ENCODE data around the gene TMEM179B.
A peak's percentile ranks its signal among the peaks of the same experiment; 100 is the strongest.

Gene TMEM179B

GRCh38 chr11:62799486-62799885 is 12.3 kb downstream of the TMEM179B start:
- TF ChIP-seq CREB1 (IDR thresholded peaks at IDR 0.05; ENCODE audit: low read depth), result no peak
- no peak for TF ChIP-seq MAX (IDR thresholded peaks at IDR 0.05)
- TF ChIP-seq, protein P1, sequence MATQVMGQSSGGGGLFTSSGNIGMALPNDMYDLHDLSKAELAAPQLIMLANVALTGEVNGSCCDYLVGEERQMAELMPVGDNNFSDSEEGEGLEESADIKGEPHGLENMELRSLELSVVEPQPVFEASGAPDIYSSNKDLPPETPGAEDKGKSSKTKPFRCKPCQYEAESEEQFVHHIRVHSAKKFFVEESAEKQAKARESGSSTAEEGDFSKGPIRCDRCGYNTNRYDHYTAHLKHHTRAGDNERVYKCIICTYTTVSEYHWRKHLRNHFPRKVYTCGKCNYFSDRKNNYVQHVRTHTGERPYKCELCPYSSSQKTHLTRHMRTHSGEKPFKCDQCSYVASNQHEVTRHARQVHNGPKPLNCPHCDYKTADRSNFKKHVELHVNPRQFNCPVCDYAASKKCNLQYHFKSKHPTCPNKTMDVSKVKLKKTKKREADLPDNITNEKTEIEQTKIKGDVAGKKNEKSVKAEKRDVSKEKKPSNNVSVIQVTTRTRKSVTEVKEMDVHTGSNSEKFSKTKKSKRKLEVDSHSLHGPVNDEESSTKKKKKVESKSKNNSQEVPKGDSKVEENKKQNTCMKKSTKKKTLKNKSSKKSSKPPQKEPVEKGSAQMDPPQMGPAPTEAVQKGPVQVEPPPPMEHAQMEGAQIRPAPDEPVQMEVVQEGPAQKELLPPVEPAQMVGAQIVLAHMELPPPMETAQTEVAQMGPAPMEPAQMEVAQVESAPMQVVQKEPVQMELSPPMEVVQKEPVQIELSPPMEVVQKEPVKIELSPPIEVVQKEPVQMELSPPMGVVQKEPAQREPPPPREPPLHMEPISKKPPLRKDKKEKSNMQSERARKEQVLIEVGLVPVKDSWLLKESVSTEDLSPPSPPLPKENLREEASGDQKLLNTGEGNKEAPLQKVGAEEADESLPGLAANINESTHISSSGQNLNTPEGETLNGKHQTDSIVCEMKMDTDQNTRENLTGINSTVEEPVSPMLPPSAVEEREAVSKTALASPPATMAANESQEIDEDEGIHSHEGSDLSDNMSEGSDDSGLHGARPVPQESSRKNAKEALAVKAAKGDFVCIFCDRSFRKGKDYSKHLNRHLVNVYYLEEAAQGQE (IDR thresholded peaks at IDR 0.05; ENCODE audit: low read depth), result no peak
- TF ChIP-seq YY1 (IDR thresholded peaks at IDR 0.05; ENCODE audit: low read depth), result no peak
- no peak for TF ChIP-seq ZBTB7A (IDR thresholded peaks at IDR 0.05; ENCODE audit: low read depth)
- TF ChIP-seq RAD21 (IDR thresholded peaks at IDR 0.05; ENCODE audit: low read depth), result no peak
- no peak for TF ChIP-seq NFIC (IDR thresholded peaks at IDR 0.05)
- TF ChIP-seq TCF12 (IDR thresholded peaks at IDR 0.05; ENCODE audit: low read depth), result no peak
- TF ChIP-seq TEAD4 (IDR thresholded peaks at IDR 0.05), result no peak
- TF ChIP-seq USF1 (IDR thresholded peaks at IDR 0.05), result no peak
- TF ChIP-seq FOXM1 (IDR thresholded peaks at IDR 0.05; ENCODE audit: borderline replicate concordance, low read depth), result no peak
- TF ChIP-seq CEBPB (IDR thresholded peaks at IDR 0.05), result no peak
- no peak for TF ChIP-seq TAF1 (IDR thresholded peaks at IDR 0.05; ENCODE audit: low read depth)
- no peak for TF ChIP-seq EGR1 (IDR thresholded peaks at IDR 0.05)
- TF ChIP-seq EP300 (IDR thresholded peaks at IDR 0.05; ENCODE audit: borderline replicate concordance), result no peak

GRCh38 chr11:62801071-62801470 is 13.9 kb downstream of the TMEM179B start:
- TF ChIP-seq MAX (IDR thresholded peaks at IDR 0.05) (no peak), FOXM1 (IDR thresholded peaks at IDR 0.05; ENCODE audit: borderline replicate concordance, low read depth) (no peak), CREB1 (IDR thresholded peaks at IDR 0.05; ENCODE audit: low read depth) (no peak), USF1 (IDR thresholded peaks at IDR 0.05) (no peak), TEAD4 (IDR thresholded peaks at IDR 0.05) (no peak), TAF1 (IDR thresholded peaks at IDR 0.05; ENCODE audit: low read depth) (no peak), ZBTB7A (IDR thresholded peaks at IDR 0.05; ENCODE audit: low read depth) (no peak), EP300 (IDR thresholded peaks at IDR 0.05; ENCODE audit: borderline replicate concordance) (no peak), EGR1 (IDR thresholded peaks at IDR 0.05) (no peak), NFIC (IDR thresholded peaks at IDR 0.05) (no peak)

GRCh38 chr11:62804310-62805075 is 17.3 kb downstream of the TMEM179B start:
- TF ChIP-seq MAX (IDR thresholded peaks at IDR 0.05) (peak; percentile 10; the same call in 1 of the 2 replicates), TEAD4 (IDR thresholded peaks at IDR 0.05) (no peak)

GRCh38 chr11:62805076-62805892 is 18.1 kb downstream of the TMEM179B start, which contains the start of gene NXF1:
Gene NXF1, minus strand, starts transcription at chr11:62805440. Its CDS starts 84 bp downstream, at chr11:62805356.
- TF ChIP-seq YY1 (IDR thresholded peaks at IDR 0.05; ENCODE audit: low read depth) (peak; percentile 86), CREB1 (IDR thresholded peaks at IDR 0.05; ENCODE audit: low read depth) (peak; percentile 93), TEAD4 (IDR thresholded peaks at IDR 0.05) (0 out of 2 replicates have a peak, but pooled peaks have one; percentile 9), NFIC (IDR thresholded peaks at IDR 0.05) (no peak), USF1 (IDR thresholded peaks at IDR 0.05) (peak; percentile 3; the same call in 1 of the 2 replicates), EP300 (IDR thresholded peaks at IDR 0.05; ENCODE audit: borderline replicate concordance) (0 out of 2 replicates have a peak, but pooled peaks have one; percentile 11), MAX (IDR thresholded peaks at IDR 0.05) (peak; percentile 68; the same call in 1 of the 2 replicates), TCF12 (IDR thresholded peaks at IDR 0.05; ENCODE audit: low read depth) (peak; percentile 47; the same call in 1 of the 2 replicates), TAF1 (IDR thresholded peaks at IDR 0.05; ENCODE audit: low read depth) (peak; percentile 97), CEBPB (IDR thresholded peaks at IDR 0.05) (no peak), ZBTB7A (IDR thresholded peaks at IDR 0.05; ENCODE audit: low read depth) (peak; percentile 55; the same call in 1 of the 2 replicates), EGR1 (IDR thresholded peaks at IDR 0.05) (0 out of 2 replicates have a peak, but pooled peaks have one; percentile 21), RAD21 (IDR thresholded peaks at IDR 0.05; ENCODE audit: low read depth) (no peak)

GRCh38 chr11:62805961-62806441 is 18.8 kb downstream of the TMEM179B start:
- TF ChIP-seq MAX (IDR thresholded peaks at IDR 0.05) (no peak), CREB1 (IDR thresholded peaks at IDR 0.05; ENCODE audit: low read depth) (no peak), FOXM1 (IDR thresholded peaks at IDR 0.05; ENCODE audit: borderline replicate concordance, low read depth) (no peak), RAD21 (IDR thresholded peaks at IDR 0.05; ENCODE audit: low read depth) (no peak), TAF1 (IDR thresholded peaks at IDR 0.05; ENCODE audit: low read depth) (no peak), TEAD4 (IDR thresholded peaks at IDR 0.05) (no peak), NFIC (IDR thresholded peaks at IDR 0.05) (no peak), EGR1 (IDR thresholded peaks at IDR 0.05) (no peak), TCF12 (IDR thresholded peaks at IDR 0.05; ENCODE audit: low read depth) (no peak), YY1 (IDR thresholded peaks at IDR 0.05; ENCODE audit: low read depth) (no peak), EP300 (IDR thresholded peaks at IDR 0.05; ENCODE audit: borderline replicate concordance) (no peak), ZBTB7A (IDR thresholded peaks at IDR 0.05; ENCODE audit: low read depth) (no peak), USF1 (IDR thresholded peaks at IDR 0.05) (no peak)

Measured in Ishikawa (cell line).